ENCODE results near the gene CYP27B1. TPM values are rescaled to one million over a fixed set of nuclear protein-coding genes. Genes with fewer than 3 reads are reported as not detected.

The CYP27B1 gene
- total and polyA plus RNA-seq, 2 experiments from 2014 or later, result 1.1 to 2.7 TPM

DNA sequence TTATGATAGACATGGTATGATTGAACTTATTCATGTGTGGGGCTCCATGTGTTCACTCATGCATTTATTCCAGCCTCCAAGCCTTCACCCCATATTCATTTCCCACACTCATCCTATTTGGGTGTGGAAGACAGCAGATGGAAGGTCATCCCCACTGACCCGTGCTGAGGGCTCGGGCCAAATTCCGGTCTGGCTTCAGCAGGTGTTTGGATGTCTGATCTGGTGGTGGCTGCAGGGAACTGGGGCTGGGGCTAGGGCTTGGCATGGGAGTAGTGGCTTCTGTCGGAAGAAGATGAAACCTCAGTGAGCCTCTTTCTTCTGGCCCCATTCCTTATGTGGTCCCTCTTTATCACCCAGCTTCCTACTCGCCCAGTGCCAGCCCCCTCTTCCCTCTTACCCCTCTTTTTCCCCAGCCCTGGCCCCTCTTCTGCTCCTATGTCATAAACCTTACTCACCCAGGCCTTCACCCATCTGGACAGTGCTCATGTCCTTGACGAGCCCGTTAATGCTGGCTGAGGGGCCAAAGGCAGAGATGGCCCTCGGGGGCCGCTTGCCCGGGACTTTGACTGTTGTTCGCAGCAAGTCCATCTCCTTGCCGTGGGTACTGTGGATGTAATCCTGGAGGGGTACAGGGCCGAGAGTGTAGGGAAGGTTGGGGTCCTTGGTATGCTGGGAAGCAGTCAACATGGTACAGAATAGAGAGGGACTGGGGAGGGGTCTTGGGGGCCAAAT is 36.4 kb downstream of the CYP27B1 start:
- no peaks in the 10 kb centered on the region for H3K36me3 ChIP-seq (ENCODE audit: insufficient read depth)
- TF ChIP-seq EZH2 (IDR thresholded peaks at IDR 0.05; ENCODE audit: low read depth, unreplicated experiment) (no peak), JUNB (IDR thresholded peaks at IDR 0.05; ENCODE audit: unreplicated experiment) (no peak), ZNF114 (CRISPR knock-in tag; IDR thresholded peaks at IDR 0.05) (no peak), REST (IDR thresholded peaks at IDR 0.05; ENCODE audit: unreplicated experiment) (no peak), NANOG (IDR thresholded peaks at IDR 0.05; ENCODE audit: borderline replicate concordance) (no peak), ETS1 (IDR thresholded peaks at IDR 0.05) (no peak), STAT1 (IDR thresholded peaks at IDR 0.05; ENCODE audit: unreplicated experiment) (no peak), ZNF462 (CRISPR knock-in tag; IDR thresholded peaks at IDR 0.05) (no peak), ZNF331 (CRISPR knock-in tag; IDR thresholded peaks at IDR 0.05; ENCODE audit: low read depth) (no peak), EZH2phosphoT487 (IDR thresholded peaks at IDR 0.05; ENCODE audit: unreplicated experiment) (no peak), POLR2AphosphoS5 (IDR thresholded peaks at IDR 0.05; ENCODE audit: low read depth) (no peak), CREB1 (CRISPR knock-in tag; IDR thresholded peaks at IDR 0.05; ENCODE audit: low read depth) (no peak)
- TF ChIP-seq, protein P1, sequence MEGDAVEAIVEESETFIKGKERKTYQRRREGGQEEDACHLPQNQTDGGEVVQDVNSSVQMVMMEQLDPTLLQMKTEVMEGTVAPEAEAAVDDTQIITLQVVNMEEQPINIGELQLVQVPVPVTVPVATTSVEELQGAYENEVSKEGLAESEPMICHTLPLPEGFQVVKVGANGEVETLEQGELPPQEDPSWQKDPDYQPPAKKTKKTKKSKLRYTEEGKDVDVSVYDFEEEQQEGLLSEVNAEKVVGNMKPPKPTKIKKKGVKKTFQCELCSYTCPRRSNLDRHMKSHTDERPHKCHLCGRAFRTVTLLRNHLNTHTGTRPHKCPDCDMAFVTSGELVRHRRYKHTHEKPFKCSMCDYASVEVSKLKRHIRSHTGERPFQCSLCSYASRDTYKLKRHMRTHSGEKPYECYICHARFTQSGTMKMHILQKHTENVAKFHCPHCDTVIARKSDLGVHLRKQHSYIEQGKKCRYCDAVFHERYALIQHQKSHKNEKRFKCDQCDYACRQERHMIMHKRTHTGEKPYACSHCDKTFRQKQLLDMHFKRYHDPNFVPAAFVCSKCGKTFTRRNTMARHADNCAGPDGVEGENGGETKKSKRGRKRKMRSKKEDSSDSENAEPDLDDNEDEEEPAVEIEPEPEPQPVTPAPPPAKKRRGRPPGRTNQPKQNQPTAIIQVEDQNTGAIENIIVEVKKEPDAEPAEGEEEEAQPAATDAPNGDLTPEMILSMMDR (conservative IDR thresholded peaks at IDR 0.05; ENCODE audit: low read depth in 2 of 2), result no peak
- no peak overlapping the region for H3K4me3 Mint-ChIP-seq

More for the DNA sequence above, 36.4 kb downstream of the CYP27B1 start:
- H3K4me1 ChIP-seq (ENCODE audit: insufficient read depth), result peaks cover 2% of the 10 kb centered on the region; the same call in 1 of the 2 replicates
- no peaks in the 10 kb centered on the region for H3K79me2 ChIP-seq (replicated peaks; ENCODE audit: insufficient read depth)
- Mint-ChIP-seq H3K9me3 (no peaks in the 10 kb centered on the region; the same call in 2 of the 3 replicates), H3K27me3 (ENCODE audit: insufficient read depth, low read depth, poor library complexity) (peaks cover 97% of the 10 kb centered on the region), H3K27ac (no peak overlapping the region), H3K36me3 (ENCODE audit: low read depth) (no peaks in the 10 kb centered on the region; the same call in 2 of the 3 replicates), H3K4me1 (peaks cover 19% of the 10 kb centered on the region)
- H3F3A ChIP-seq (replicated peaks; ENCODE audit: low read depth), result no peaks in the 10 kb centered on the region
- H3K4me2 ChIP-seq, result no peak overlapping the region
- DNase-seq (ENCODE audit: low spot score) (no peak), ATAC-seq (no peak)
- no peak overlapping the region for H2AFZ ChIP-seq
- H3K4me3 ChIP-seq, result no peak overlapping the region
- H3K27me3 ChIP-seq (ENCODE audit: insufficient read depth), result peaks cover 99% of the 10 kb centered on the region
- H3K9me2 ChIP-seq (ENCODE audit: insufficient read depth), result no peaks in the 10 kb centered on the region
- no peak overlapping the region for H3K27ac ChIP-seq (ENCODE audit: low read depth)
- H4K20me1 ChIP-seq (replicated peaks; ENCODE audit: insufficient read depth), result no peaks in the 10 kb centered on the region; the same call in 1 of the 2 replicates
